ENCODE measurements around the gene NPSR1.

DNA sequence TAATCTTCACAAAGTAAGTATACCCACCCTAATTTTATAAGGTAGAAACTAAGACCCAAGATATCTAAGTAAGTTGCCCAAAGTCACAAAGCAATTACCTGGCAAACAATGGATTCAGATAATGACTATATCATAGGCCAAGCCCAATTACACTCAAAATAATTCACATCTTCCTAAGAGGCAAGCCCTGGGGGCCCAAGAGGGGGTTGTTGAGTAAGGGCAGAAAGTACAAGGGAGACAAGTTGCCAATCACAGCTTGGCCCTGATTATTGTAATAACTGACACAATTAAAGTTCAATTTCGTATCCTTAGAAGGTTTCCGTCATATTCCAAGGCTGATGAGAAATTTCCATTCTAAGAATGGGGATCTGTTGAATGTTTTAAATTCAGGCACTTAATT is 91.4 kb downstream of the NPSR1 start:
- TF ChIP-seq CTCF (IDR thresholded peaks at IDR 0.05 in 4 of 5, conservative IDR thresholded peaks at IDR 0.05 in 1 of 5) (no peak), POLR2A (IDR thresholded peaks at IDR 0.05) (no peak)
